Measurements from ENCODE around the gene TGM1. TPM values are rescaled to one million over a fixed set of nuclear protein-coding genes. Genes with fewer than 3 reads are reported as not detected.

TGM1 gene
- total RNA-seq, 2 experiments from 2014 or later: 13.5 to 13.8 TPM

DNA sequence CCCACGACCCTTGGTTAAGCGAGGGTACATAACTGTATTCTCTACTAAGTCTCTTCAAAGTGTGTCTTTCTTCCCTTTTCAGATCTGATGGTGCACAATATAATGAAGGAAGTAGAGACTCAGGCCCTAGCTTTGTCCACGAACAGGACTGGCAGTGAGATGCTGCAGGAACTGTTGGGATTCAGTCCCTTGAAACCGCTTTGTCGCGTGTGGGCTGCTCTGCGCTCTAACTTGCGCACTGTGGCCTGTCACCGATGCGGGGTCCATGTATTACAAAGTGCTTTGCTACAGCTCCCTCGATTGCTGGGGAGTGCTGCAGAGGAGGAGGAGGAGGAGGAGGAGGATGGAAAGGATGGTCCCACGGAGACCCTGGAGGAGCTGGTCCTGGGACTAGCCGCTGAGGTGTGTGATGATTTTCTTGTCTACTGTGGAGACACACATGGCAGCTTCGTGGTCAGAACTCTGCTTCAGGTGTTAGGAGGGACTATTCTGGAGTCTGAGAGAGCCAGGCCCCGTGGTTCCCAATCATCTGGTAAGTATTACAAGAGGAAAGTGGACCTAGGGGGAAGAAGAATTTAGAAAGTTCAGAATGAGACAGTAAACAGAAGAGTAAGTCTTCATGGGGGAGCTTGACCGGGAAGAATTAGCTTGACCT lies 37.5 kb upstream of the TGM1 start:
- intact Hi-C loops (cut with micrococcal nuclease): no loop called here
- DNase-seq: no peak
- Mint-ChIP-seq H3K36me3 (ENCODE audit: low read depth) (peaks cover 23% of the 10 kb centered on the region), H3K9me3 (no peaks in the 10 kb centered on the region), H3K4me3 (peak overlapping the region; percentile 87), H3K4me1 (ENCODE audit: low read depth) (peaks cover 47% of the 10 kb centered on the region), H3K27ac (peak overlapping the region; percentile 52), H3K27me3 (ENCODE audit: low read depth) (no peaks in the 10 kb centered on the region)
- CTCF ChIA-PET: interaction anchor here (0.6 to 9.3 kb wide), 10 partner anchors 8 to 210 kb away, joined by 3 to 310 read pairs (median 6); partner anchors contain the start of genes CIDEB, LTB4R, LTB4R2 and MDP1

DNA sequence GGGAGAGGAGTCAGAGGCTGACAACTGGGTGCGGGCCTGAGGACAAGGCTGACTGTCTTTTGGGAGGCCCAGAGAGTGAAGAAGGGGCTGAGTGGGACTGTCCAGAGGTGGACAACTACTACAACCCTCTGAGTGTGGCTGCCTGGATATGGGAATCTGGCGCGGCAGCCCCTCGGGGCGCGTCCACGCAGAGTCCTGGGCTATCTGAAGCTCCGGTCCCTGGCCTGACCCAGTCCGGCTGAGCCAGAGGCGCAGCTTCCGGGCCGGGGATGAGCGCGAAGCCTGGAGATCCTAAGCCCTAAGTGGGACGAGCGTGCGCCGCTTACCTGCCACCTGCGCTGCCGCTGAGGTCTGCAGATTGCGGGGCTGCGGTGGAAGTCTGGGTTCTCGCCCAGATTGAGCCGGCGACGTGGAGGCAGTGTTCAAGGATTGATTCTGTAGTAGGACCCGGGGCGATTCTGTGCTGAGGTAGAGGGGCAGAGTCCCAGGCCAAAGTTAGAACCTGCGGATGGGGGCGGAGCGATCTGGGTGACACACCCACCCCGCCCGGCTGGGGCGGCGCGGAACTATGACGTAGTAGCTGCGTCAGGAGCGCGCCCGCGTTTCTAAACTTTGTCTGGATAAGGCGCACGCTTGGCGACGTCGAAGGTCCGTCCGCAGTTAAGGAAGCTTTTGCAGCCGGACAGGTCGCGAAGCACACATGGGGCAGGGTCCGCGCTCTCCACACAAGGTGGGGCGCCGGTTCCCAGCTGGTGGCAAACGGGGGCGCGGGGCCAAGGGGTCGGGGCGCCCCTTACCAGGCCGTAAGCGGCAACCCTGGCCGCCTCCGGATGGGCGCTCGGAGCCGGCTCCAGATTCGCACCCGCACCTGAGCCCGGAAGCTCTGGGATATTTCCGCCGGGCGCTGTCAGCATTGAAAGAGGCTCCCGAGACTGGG lies 36.5 kb upstream of the TGM1 start, which contains the start of the genes DHRS1 and NOP9:
Gene DHRS1, minus strand, starts transcription at position 526 of the 937 bp plus-strand sequence. CDS start 674 bp downstream, outside the sequence.
Gene NOP9, plus strand, starts transcription at position 596 of the 937 bp plus-strand sequence. Its CDS starts 105 bp downstream, at position 701.
- CTCF ChIA-PET: interaction anchor here (0.6 to 9.3 kb wide), 18 partner anchors 8 to 152 kb away, joined by 3 to 310 read pairs (median 13); partner anchors contain the start of genes CHMP4A, CIDEB, IRF9 and LTB4R
- Mint-ChIP-seq H3K27ac (peak within 1 kb of the TSS; percentile 89), H3K4me3 (peak within 1 kb of the TSS; percentile 87), H3K4me1 (ENCODE audit: low read depth) (peaks cover 47% of the 10 kb centered on the region), H3K27me3 (ENCODE audit: low read depth) (no peaks in the 10 kb centered on the region), H3K9me3 (no peaks in the 10 kb centered on the region), H3K36me3 (ENCODE audit: low read depth) (peaks cover 14% of the 10 kb centered on the region)
- intact Hi-C loops (cut with micrococcal nuclease): loop anchor here (1.0 to 5.0 kb wide), 8 partner anchors 9 to 207 kb away; partner anchors contain the start of genes CHMP4A, DCAF11, GMPR2 and IPO4
- DNase-seq: peak; percentile 94

DNA sequence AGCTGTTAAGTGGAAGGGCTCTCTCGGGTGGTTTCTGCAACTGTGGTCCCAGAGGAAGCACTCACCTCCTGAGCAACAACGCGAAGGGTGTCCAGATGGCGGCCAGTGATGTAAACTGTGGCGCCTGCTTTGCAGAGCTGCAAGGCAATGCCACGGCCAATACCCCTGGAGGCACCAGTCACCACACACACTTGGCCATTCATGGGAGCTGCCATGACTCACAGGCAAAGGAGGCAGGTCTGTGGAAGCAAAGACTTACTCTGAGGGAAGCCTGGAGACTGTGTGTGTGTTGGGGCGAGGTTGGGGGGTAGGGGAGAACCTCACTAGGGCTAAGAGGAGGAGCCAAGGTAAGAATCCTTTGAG lies 35.9 kb upstream of the TGM1 start:
- Mint-ChIP-seq H3K36me3 (ENCODE audit: low read depth) (peaks cover 11% of the 10 kb centered on the region), H3K27me3 (ENCODE audit: low read depth) (no peaks in the 10 kb centered on the region), H3K4me3 (peak overlapping the region; percentile 87), H3K27ac (peak overlapping the region; percentile 89), H3K4me1 (ENCODE audit: low read depth) (peaks cover 47% of the 10 kb centered on the region), H3K9me3 (no peaks in the 10 kb centered on the region)
- CTCF ChIA-PET: interaction anchor here (0.6 to 9.3 kb wide), 14 partner anchors 9 to 152 kb away, joined by 3 to 310 read pairs (median 18); partner anchors contain the start of genes CHMP4A, CIDEB, IRF9 and LTB4R
- DNase-seq: peak; percentile 38
- intact Hi-C loops (cut with micrococcal nuclease): loop anchor here (1.0 to 5.0 kb wide), 8 partner anchors 9 to 207 kb away; partner anchors contain the start of genes CHMP4A, DCAF11, GMPR2 and IPO4

DNA sequence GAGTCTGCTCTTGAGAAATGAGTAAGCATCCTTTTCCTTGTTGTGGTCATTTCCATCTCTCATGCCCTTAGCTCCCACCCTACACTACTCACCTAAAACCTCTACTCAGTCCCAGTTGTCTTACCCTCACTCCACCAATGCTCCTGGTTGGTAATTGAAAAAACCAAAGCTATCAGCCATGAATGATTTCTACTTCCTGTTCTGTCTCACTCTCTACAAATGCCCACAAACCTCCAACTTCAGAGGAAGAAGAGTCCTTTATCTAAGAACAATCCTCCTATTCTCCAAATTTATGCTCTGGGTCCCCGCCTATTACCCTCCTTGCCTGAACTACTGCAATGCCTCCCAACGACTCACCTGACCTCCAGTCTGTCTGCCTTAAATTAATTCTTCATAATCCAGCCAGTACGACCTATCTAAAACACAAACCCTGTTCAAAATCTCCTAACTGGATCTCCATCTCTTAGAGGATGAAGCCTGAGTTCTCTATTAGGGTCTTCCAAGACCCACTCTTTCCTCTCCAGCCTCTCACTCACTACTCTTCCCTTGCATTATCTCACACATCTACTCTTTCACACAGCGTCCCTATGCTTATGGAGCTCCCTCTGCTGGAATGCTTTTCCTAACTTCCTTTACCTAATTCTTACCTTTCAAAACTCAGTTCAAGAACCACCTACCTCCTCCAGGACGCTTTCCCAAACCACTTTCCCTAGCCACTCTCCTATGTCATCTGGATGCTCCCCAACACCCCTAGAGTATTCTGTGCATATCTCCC lies 34.4 kb upstream of the TGM1 start:
- H3K36me3 Mint-ChIP-seq (ENCODE audit: low read depth): peaks cover 14% of the 10 kb centered on the region
- CTCF ChIA-PET: interaction anchor here (0.7 to 9.3 kb wide), 34 partner anchors 8 to 261 kb away, joined by 3 to 310 read pairs (median 5); partner anchors contain the start of genes CHMP4A, CIDEB, IRF9 and LTB4R
- intact Hi-C loops (cut with micrococcal nuclease): loop anchor here (1.0 to 5.0 kb wide), 9 partner anchors 18 to 283 kb away; partner anchors contain the start of genes IRF9, MDP1, PCK2 and TM9SF1
- H3K27ac Mint-ChIP-seq: peak overlapping the region; percentile 78
- H3K4me1 Mint-ChIP-seq (ENCODE audit: low read depth): peaks cover 47% of the 10 kb centered on the region
- H3K27me3 Mint-ChIP-seq (ENCODE audit: low read depth): no peaks in the 10 kb centered on the region
- H3K4me3 Mint-ChIP-seq: no peak overlapping the region
- no peak for DNase-seq
- H3K9me3 Mint-ChIP-seq: no peaks in the 10 kb centered on the region

DNA sequence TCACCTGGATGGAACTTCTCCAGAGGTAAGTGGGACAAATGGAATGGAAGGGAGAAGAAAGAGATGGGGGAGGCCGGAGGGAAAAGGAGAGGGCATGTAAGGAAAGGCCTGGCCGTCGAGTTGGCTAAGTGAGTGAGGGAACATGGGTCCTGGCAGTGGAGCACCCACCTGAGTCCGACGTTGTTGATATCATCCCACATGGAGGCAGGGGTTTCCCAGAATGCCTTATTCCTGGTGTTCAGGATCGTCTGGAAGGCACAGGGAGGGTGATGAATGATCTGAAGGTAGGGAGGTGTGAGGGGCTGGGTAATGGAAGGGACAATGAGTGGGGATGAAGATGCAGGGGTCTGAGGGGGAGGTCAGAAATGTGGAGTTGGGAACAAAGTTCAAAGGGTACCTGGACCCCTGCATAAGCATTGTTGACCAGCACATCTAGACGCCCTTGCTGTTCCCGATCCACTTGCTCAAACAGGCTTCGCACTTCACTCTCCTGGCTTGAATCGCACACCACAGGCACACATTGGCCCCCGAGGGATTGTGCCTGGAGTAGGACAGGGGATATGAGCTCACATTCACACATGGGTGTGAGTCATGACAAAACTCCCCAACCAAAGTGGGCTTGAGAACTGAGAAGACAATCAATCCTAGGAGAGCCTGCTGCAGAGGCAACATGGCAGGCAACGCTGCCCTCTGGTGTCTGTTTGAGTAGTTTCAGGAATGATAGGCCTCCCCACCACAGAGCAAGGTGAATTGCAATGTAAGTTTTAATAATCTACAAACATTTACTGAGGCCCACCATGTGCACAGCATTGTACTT lies 33.6 kb upstream of the TGM1 start:
- CTCF ChIA-PET: interaction anchor here (0.7 to 9.3 kb wide), 31 partner anchors 7 to 260 kb away, joined by 3 to 310 read pairs (median 5); partner anchors contain the start of genes CHMP4A, CIDEB, LTB4R and MDP1
- Mint-ChIP-seq H3K27ac (peak overlapping the region; percentile 78), H3K9me3 (no peaks in the 10 kb centered on the region), H3K4me1 (ENCODE audit: low read depth) (peaks cover 42% of the 10 kb centered on the region), H3K36me3 (ENCODE audit: low read depth) (peaks cover 9% of the 10 kb centered on the region), H3K4me3 (no peak overlapping the region), H3K27me3 (ENCODE audit: low read depth) (no peaks in the 10 kb centered on the region)
- peak; percentile 90 for DNase-seq
- intact Hi-C loops (cut with micrococcal nuclease): loop anchor here (1.0 to 5.0 kb wide), 10 partner anchors 17 to 282 kb away; partner anchors contain the start of genes IRF9, MDP1, PCK2 and RABGGTA

DNA sequence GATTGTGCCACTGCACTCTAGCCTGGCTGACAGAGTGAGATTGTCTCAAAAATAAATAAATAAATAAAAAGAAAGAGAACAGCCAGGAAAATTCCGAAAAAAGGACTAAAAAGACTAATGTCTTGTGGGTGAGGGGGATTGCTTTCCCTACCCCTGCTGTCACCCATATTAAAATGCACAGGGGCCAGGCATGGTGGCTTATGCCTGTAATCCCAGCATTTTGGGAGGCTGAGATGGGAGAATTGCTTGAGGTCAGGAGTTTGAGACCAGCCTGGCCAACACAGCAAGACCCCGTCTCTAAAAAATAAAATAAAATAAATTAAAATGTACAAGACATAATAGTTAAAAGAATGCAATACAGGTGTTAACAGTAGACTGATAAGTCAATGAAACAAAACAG lies 30.5 kb upstream of the TGM1 start:
- Mint-ChIP-seq H3K4me1 (ENCODE audit: low read depth) (peaks cover 38% of the 10 kb centered on the region), H3K9me3 (no peaks in the 10 kb centered on the region), H3K36me3 (ENCODE audit: low read depth) (peaks cover 21% of the 10 kb centered on the region), H3K27me3 (ENCODE audit: low read depth) (no peaks in the 10 kb centered on the region), H3K27ac (no peak overlapping the region), H3K4me3 (no peak overlapping the region)
- intact Hi-C loops (cut with micrococcal nuclease): no loop called here
- DNase-seq: no peak
- CTCF ChIA-PET: interaction anchor here (0.9 to 5.4 kb wide), 3 partner anchors 15 to 77 kb away, joined by 3 to 49 read pairs (median 32); partner anchors contain the start of genes CIDEB, LTB4R, LTB4R2 and TINF2

DNA sequence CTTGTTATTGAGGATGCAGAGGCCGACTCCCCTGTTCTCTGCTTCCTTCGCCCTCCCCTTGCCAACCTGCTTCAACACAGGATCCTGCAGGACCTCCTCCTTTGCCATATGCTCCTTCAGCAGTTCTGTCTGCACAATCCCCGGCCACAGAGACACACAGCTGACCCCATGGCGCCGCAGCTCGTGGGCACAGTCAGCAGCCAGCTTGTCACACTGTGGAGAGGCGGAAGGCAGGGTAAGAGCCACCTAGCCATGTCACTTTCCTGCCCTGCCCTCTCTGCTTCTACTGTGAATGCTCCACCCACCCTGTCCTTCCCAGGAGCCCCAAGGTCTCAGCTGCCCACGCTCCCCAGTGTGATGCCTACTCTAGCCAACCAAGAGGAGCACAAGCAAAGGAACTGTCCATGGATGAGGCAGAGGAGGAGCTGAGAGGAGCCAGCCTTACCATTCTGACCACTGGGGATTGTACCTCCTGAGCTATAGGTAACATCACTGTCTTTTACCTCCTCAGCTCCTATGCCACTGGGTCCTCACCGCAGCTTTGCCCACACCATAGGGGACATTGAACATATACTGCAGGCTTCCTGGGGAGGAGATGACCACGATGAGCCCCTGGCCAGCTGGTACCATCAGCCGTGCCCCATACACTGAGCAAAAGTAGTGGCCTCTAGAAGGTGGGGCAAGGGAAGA lies 29.3 kb upstream of the TGM1 start:
- CTCF ChIA-PET: interaction anchor here (0.6 to 5.4 kb wide), 6 partner anchors 12 to 144 kb away, joined by 3 to 49 read pairs (median 21); partner anchors contain the start of genes CIDEB, LTB4R, LTB4R2 and TINF2
- Mint-ChIP-seq H3K27me3 (ENCODE audit: low read depth) (no peaks in the 10 kb centered on the region), H3K4me3 (no peak overlapping the region), H3K27ac (no peak overlapping the region), H3K9me3 (no peaks in the 10 kb centered on the region), H3K36me3 (ENCODE audit: low read depth) (peaks cover 23% of the 10 kb centered on the region), H3K4me1 (ENCODE audit: low read depth) (peaks cover 39% of the 10 kb centered on the region)
- DNase-seq: no peak
- intact Hi-C loops (cut with micrococcal nuclease): no loop called here

DNA sequence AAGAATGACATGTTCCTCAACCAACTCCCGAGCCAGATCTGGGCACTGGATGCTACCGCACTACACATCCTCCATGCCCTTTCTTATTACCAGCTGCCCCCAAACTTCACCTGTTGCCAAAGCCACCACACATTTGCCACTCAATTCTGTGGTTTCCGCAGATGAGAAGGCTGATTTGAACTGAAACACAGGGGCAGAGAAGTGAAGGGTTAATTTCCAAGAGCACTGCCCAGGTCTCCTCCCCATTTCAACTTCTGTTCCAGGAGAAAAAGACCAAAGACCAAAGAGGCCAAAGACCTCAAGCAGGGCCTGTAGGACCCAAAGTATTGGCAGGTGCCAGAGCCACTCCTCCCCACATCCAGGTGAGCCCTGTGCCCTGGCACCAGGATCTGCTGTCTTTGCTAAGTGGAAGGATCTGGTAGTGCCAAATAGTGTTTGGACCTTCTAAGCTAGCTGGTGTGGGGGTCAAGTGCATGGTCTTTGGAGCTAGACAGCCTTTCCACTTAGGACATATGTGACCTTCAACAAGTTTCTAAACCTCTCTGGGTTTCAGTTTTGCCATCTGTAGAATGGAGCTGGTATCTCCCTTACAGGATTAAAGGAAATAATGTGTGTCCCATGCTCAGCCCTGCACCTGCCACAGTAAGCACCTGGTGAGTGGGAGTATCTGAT lies 28.6 kb upstream of the TGM1 start:
- H3K27me3 Mint-ChIP-seq (ENCODE audit: low read depth): no peaks in the 10 kb centered on the region
- intact Hi-C loops (cut with micrococcal nuclease): no loop called here
- H3K27ac Mint-ChIP-seq: no peak overlapping the region
- no peak overlapping the region for H3K4me3 Mint-ChIP-seq
- no peak for DNase-seq
- CTCF ChIA-PET: interaction anchor here (0.6 to 5.4 kb wide), 7 partner anchors 11 to 74 kb away, joined by 3 to 49 read pairs (median 28); partner anchors contain the start of genes CIDEB, LTB4R, LTB4R2 and RABGGTA
- no peaks in the 10 kb centered on the region for H3K9me3 Mint-ChIP-seq
- H3K36me3 Mint-ChIP-seq (ENCODE audit: low read depth): peaks cover 21% of the 10 kb centered on the region
- peaks cover 32% of the 10 kb centered on the region for H3K4me1 Mint-ChIP-seq (ENCODE audit: low read depth)

DNA sequence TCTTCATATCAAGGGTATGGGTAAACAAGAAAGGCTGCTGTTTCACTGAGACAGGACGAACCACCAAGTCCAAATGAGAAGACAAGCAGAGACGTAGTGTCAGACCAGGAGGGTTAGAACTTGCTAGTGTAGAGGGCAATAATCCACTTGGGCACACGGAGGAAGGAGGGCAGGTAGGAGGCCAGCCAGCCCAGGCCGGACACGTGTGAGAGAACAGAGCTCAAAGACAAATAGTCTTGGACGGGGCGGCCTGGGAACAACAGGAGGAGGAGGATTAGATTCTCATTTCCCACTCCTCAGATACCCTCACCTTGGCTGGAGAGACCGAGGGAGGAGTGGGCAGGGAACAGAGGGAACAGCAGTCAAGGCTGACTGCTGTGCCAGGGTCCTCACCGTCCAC lies 27.8 kb upstream of the TGM1 start:
- Mint-ChIP-seq H3K36me3 (ENCODE audit: low read depth) (peaks cover 19% of the 10 kb centered on the region), H3K4me3 (no peak overlapping the region), H3K27ac (no peak overlapping the region), H3K4me1 (ENCODE audit: low read depth) (peaks cover 25% of the 10 kb centered on the region), H3K9me3 (no peaks in the 10 kb centered on the region), H3K27me3 (ENCODE audit: low read depth) (no peaks in the 10 kb centered on the region)
- intact Hi-C loops (cut with micrococcal nuclease): no loop called here
- CTCF ChIA-PET: interaction anchor here (0.8 to 5.4 kb wide), 10 partner anchors 7 to 141 kb away, joined by 3 to 49 read pairs (median 10); partner anchors contain the start of genes CIDEB, LTB4R, LTB4R2 and MDP1
- DNase-seq: no peak

All from activated naive CD4-positive, alpha-beta T cell treated with anti-CD3 and anti-CD28 coated beads for 36 hours (primary cell).